Smooth muscle cell of the brain vasculature (primary cell): ENCODE results near the gene ADGRG3.

Experiments
- DNase-seq: peaks from one replicate; pipeline ENCODE4 v3.0.0-alpha.2; 2012; ENCODE audit warnings: low read depth, low spot score

ADGRG3 gene

DNA sequence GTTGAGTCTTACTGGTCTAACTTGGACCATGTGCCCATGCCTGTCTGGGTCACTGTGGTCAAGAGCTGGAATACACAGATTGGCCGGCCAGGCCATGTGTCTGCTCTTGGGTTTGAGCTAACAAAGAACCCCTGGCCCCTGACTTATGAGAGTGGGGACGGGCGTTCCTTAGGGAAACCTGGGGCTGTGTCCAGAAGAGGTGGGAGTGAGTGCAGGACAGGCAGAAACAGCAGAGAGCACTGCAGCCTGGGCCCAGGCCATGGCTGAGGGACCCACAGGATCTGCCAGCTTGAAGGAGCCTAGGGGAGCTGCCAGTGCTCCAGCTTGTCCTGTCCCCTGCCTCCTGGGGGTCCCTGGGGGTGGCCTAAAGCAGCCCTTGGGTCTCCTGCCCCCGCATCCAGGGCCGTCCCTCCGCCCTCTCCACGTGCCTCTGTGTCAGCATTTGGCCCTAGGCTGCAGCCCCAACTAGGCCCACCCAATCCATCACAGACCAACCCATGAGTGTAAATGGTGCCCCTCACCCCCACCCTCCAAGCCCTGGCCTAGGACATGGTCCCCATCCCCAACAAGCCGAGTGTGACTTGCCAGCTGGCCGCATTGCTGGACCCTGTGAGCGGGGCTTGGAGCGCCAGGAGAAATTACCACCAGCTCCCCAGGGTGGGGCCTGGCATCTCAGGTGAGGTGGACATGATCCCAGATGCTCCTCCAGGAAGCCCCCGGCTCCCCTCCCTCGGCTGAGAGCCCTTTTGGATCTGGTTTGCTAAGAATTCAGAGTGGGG is 14.0 kb downstream of the ADGRG3 start:
- DNase-seq: no peak

DNA sequence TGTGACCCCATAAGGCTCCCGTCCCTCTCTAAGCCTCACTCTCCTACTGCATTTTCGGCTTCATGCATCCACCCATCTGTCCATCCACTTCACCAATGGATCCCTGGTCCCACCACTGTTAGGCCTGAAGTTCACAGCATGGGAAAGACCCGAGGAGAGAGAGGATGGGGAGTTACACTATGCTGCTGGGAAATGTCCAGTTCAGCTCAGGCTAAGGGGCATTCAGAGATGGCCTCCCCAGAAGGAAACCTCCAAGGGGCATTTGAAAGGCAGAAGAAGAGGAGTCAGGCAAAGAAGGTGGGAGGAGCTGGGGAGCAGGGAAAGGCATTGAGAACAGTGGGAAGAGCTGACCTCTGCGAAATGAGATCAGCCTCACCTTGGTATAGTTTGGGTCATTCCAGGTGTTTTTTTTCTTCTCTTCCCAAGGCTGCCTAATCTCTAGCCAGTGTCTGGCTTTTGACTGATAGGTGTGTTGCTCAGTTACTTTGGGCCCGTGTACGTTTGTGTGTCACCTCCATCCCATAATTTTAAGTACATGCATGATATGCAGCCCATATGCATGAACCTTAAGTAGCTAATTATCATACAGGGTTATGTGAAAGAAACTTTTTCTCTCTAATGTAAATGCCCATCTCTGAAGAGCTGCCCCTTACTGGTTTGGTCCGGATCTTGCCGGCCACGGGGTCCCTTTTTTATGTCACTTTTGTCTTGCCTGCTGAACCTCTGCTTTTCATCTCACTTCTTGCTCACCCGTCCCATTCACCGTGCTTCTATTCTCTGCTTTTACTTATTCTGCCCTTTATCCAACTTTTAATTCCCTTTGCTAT is 14.9 kb downstream of the ADGRG3 start:
- no peak for DNase-seq

DNA sequence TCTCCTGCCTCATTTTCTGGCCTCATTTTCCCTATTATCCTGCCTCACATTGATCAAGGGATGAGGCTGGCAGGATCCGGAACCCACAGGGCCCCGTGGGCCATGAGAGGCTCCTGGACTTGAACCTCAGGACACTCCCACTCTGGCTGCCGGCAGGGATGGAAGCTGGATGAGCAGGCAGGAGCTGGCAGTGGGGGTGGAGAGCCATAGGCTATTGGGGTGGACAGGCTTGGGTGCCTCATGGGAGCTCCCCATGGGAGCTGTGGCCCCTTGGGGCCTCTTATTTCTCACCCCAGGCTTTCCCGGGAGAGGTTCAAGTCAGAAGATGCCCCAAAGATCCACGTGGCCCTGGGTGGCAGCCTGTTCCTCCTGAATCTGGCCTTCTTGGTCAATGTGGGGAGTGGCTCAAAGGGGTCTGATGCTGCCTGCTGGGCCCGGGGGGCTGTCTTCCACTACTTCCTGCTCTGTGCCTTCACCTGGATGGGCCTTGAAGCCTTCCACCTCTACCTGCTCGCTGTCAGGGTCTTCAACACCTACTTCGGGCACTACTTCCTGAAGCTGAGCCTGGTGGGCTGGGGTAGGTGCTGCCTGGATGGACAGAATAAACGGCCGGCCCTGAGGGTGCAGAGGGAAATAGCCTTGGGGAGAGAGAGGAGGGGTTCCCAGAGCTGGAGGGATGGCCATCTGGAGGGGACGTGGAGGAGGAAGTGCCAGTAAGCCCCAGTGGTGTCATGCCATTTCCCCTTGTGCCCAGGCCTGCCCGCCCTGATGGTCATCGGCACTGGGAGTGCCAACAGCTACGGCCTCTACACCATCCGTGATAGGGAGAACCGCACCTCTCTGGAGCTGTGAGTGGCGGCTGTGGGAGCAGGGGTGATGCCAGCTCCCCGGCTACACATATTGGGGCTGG is 15.8 kb downstream of the ADGRG3 start:
- DNase-seq: no peak

DNA sequence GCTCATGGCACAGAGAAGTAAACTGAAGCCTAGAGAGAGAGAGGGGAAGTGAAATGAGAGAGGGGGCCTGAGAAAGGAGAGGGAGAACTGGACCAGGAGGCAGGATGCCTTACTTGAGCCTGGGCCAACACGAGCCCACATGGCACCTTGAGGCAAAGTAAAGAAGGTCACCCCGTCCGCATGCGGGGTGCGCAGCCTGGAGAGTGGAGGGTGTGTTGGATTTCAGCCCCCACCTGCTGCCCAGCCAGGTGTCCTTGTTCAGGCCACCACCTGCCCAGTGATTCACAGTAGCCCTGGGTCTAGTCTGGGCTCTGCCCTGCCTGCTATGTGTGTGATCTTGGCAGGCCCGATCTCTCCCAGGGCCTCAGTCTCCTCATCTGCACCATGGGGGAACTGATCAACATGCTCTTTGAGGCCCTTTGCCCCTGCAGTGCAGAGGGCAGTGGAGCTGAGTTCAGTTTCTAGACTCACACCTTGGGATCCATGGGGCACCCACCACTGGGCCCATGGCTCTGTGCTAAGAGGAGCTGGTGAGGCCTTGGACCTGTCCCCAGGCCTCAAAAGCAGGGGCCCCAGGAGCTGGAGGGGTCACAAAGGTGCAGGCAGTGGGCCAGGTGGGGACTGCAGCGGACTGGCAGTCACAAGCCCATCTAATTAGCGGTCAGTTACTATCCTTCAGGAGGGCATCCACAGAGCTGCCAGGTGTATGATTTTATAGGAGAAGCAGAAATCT is 16.7 kb downstream of the ADGRG3 start:
- no peak for DNase-seq

DNA sequence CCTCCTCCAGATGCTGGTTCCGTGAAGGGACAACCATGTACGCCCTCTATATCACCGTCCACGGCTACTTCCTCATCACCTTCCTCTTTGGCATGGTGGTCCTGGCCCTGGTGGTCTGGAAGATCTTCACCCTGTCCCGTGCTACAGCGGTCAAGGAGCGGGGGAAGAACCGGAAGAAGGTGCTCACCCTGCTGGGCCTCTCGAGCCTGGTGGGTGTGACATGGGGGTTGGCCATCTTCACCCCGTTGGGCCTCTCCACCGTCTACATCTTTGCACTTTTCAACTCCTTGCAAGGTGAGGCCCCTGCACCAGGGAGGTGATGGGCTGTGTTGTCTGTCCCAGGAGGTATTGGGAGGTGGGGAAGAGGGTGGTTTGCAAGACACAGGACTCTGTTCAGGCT is 17.5 kb downstream of the ADGRG3 start:
- no peak for DNase-seq

DNA sequence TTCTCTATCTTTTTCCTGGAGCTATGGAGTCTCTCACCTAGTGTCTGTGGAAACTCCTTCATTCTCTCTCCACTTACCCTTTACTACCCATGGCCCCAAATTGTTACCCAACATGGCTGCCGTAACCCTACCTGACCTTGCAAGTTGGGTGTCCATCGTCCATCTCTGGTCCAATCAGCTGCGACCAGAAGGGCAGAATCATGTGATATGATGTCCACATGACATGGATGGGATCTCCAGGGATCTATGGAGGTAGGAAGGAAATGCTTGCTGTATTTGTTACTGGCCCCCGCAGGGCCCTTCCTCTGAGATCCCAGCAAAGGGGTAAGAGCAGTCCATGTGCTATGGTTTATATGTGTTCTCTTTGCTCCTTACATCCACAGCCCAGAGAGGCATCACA is 18.5 kb downstream of the ADGRG3 start:
- no peak for DNase-seq

DNA sequence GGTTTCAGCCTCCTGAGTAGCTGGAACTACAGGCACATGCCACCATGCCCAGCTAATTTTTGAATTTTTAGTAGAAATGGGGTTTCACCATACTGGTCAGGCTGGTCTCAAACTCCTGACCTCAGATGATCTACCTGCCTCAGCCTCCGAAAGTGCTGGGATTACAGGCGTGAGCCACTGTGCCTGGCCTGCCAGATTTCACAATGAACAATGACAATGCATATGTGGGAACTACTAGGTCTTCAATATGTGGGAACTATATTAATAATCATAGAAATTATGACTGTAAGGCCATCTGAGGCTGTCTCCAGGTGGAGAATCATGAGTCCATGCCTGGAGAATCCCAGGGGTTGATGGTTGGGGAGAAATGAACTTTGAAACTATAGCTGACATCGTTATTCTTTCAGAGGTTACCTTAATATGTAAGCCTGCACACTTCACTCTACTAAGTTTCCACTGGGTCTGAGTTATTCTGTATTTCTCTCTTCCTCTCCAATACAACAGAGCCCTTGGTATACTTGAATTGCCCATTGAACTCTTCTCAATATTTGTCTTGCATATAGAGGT is 19.3 kb downstream of the ADGRG3 start:
- DNase-seq: no peak

DNA sequence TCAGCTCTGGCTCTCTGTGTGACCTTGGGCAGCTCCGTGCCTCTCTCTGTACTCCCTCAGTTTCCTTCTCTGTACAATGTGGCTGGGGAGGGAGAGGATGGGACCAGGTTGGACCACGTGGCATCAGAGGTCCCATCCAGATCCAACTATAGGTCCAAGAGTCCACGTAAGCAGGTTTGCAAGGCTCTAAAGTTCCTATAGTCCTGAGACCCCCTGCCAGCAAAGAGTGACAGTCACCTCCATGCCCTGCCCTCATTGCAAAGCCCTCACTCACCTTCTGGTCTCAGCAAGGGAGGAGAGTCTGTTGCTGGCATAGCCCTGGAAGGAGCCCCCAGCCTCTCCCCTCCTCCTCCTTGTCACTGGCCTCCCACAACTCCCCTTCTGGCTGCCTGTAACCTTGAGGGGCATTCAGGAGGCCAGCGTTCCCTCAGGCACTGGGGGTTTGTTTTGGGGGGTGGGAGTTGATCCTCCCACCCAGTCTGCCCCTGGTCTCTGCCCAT is 20.4 kb downstream of the ADGRG3 start:
- no peak for DNase-seq

DNA sequence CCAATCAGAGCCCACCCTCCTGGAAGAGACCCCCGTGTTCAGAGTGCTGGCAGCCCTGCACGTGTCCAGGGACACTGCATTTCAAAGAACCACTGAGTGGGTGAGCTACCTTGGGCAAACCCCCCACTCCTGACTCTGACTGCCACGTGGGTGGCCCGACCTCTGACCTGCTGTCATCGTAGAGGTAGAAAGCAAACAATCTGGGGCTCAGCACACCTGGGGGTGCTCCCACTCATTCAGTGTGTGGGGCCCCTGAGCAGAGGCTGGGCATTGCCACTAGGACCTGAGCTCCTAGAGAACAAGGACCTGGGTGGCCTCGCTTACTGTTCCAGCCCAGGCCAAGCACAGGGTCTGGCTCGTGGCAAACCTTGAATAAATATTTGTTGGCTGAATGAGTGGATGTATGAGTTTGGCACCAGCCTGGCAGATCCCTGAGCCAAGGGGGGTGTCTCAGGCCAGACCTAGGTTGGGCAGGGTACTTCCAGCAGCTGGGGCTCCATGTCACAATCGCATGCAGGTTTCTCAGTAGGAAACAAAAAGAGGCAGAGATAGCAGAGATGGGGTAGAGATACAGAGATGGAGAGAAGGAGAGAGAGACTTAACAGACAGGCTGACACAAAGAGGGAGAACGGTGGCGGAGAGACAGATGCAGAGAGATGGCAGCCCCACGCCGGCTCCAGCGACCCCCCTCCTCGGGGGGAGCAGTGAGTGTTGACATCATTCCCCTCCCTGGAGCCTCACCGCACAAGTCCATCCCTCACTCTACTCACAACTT is 21.1 kb downstream of the ADGRG3 start:
- DNase-seq: no peak

DNA sequence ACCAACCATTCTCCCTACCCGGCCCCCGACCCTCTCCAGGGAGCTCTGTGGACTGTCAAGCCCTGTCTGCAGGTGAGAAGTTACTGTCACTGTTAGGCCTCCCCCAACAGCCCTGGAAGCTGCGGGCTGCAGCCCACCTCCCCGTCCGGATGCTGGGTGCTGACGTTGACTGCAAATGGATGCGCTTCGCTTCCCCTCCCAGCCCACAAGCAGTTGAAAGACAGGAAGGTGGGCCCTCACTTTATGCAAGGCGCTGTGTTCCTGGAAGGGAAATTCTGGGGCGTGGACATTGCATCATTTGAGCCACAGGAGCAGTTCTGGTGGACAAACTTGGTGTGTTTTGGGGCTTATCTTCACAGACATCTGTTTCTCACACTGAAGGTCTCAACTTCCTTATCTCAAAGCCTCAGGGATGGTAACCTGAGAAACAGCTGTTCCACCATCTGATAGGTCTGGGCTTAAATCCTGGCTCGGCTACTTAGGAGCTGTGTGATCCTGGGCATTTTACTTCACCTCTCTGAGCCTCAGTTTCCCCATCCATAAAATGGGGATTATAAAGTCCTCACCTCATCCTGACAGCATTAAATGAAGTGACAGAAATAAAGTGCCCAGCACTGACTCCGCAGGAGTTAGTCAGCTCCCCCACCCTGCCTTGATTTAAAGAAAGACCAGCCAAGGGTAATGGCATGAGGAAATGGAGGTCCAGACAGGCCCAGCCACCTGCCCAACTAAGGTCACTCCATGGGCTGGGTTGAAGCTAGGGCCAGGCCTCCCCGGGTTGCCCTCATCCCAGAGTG is 21.9 kb downstream of the ADGRG3 start:
- no peak for DNase-seq

DNA sequence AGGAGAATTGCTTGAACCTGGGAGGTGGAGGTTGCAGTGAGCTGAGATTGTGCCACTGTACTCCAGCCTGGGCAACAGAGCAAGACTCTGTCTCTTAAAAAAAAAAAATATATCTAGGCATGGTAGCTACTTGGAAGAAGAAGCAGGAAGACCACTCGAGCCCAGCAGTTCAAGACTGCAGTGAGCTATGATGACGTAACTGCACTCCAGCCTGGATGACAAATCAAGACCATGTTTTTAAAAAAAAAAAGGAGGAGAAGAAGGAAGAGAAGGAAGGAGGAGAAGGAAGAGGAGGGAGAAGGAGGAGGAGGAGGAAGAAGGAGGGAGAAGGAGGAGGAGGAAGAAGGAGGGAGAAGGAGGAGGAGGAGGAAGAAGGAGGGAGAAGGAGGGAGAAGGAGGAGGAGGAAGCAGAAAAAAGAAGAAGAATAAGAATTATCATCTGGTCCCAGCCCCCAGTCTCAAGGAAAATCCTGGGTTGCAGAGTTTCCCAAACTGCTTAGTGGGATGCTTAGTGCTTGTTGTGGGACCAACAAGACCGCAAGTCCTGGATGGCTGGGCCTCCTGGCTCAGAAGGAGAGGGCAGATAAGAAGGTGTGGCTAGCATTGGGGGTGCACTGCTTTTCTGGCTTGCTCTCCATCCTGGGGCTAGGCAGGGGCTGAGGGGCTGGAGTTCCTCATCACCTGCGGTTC is 22.8 kb downstream of the ADGRG3 start:
- no peak for DNase-seq

DNA sequence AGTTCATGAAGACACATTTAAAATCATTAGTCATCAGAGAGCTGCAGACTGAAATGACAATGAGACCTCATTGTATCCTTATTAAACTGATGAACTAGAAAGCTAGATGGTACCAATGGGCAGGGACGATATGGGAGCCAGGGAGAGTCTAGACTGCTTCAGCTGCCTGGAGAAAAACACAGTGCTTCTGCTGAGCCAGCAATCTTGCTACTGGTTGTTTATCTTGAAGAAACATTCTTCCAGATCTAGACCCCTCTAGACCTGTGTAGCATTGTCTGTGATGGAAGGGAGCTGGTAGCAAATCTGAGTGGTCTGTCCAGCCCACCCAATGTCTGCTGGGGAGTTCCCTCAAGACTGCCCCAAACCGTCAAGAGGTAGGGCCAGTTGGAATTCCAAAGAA is 24.5 kb downstream of the ADGRG3 start:
- no peak for DNase-seq

DNA sequence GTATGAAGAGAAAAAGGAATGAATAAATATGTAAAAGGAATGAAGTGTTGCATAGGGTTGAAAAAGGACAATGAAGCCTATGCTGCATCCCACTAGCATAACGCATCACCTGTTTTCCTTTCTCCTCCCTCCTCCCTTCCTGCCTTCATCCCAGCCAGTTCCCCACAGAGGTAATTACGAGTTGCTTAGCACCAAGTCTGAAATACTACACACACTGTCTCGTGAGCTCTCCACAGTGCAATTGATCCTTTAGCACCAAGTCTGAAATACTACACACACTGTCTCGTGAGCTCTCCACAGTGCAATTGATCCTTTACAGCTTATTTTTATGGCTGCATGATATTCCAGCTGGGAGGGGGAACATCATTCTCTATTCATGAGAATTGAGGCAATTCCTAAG is 25.4 kb downstream of the ADGRG3 start:
- no peak for DNase-seq

DNA sequence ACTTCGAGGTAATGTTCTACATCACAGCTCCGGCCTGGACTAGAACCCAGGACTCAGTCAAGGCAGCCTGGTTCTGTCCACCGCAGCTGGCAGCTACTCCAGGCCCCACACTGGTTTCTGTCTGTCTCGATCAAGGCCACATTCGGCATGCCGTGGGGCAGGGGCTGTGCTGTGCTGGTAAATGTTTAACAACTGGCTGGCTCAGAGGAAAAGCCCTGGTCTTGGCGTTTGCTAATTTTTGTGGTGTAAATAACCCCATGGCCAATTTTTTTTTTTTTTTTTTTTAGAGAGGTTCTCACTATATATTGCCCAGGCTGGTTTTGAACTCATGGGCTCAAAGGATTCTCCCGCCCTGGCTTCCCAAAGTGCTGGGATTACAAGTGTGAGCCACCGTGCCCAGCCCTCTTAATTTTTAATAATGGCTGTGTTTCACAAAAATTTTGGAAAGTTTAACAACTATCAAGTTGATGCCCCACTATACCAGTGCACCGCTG is 26.2 kb downstream of the ADGRG3 start:
- DNase-seq: no peak

DNA sequence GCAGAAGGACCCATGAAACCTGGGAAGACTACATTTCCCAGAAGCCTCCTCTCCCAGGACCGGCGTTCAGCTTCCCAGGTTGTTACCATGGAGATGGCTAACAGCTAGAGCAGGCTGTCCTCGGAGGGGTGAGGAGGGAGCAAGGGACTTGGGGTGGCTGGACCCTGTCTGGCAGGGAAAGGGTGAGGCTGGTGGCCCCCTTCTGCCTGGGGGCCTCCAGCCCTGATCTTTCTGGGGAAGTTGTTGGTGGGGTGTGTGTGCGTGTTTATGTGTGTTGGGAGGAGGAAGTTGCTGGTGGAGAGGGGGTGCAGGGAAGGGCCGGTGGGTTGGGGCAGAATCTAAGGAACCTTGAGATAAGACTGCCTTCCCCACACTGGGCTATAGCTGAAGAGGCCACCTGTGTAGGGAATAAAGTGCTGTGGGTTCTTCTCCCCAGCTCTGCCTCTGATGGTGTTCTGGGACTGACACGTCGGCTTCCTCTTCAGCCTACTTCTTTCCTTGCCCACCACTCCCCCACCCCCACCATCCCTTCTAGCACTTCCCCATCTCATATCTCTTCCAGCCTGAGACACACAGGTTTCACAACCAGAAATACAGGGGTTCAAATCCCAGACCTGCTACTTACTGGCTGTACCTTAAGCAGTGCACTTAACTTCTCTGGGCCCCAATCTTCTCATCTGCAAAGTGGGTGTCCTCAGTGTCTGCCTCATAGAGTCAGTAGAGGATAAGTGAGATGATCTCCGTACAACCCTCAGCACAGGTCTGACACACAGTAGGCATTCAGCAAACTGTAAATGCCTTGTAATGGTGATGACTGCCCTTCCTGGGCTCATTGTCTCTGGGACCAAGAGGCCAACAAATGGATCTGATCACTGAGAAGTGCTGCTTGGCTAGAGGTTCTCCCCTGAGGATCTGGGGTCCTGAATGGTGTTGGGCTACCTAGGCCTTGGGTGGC is 26.9 kb downstream of the ADGRG3 start, which contains the start of gene DRC7:
TSS of gene DRC7 (plus strand) at position 82 of the 955 bp plus-strand sequence. CDS start 3,144 bp downstream, outside the sequence.
- no peak for DNase-seq

DNA sequence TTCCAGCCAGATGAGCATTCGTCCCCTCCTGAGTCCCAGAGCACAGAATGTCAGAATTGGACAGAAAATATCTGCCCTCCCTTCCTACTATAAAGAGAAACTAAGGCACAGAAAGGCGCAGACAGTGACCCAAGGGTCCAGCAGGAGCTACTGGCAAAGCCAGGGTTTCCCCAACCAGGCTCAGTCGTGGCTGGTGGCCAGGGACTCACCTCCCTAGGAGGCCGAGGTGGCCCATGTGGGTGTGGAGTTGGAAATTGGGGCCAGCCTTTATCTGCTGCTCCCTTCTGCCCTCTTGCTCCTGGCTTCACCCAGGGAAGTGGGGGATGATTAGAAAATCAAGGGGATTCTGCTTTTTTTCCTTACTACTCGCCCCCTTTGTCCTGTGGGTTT is 27.6 kb downstream of the ADGRG3 start:
- no peak for DNase-seq

DNA sequence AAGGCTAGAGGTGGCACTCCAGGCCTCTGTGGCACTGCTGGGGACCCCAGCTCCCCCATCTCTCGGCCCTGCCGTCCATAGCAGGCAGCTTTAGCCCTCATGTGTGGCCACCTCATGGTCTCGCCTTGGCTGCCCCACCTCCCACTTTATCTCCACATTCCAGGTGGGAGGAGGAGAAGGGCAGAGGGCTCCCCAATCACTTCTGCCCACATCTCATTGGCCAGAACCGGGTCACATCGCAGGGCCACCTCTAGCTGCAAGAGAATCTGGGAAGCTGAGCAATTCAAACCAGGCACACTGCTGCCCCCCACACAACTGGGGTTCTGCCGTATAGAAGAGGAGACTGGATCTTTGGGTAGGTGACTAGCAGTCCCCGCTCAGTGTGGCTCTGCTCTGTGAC is 28.1 kb downstream of the ADGRG3 start:
- no peak for DNase-seq
